Endothelial cell of umbilical vein (primary cell): Measurements from ENCODE around the gene FGF12.

Experiments
- CTCF ChIP-seq, 2 donors: IDR thresholded peaks; 1 replicate in 1 of 2; 2 replicates in 1 of 2; pipeline ENCODE4 v1.5.1; 2011; ENCODE audit warnings: low read length in 2 of 2, mild to moderate bottlenecking in 2 of 2, moderate library complexity in 2 of 2, control low read depth in 1 of 2, inconsistent platforms in 1 of 2, low read depth in 1 of 2; ENCODE audit not compliant: insufficient read depth in 1 of 2; ENCODE audit errors: extremely low read depth in 1 of 2
- EZH2 ChIP-seq: IDR thresholded peaks from 2 replicates; pipeline ENCODE4 v1.6.1; 2012; ENCODE audit warnings: borderline replicate concordance, low read depth, mild to moderate bottlenecking, moderate library complexity, low read length, inconsistent platforms; ENCODE audit not compliant: severe bottlenecking
- FOS ChIP-seq: IDR thresholded peaks from 2 replicates; pipeline ENCODE4 v1.6.1; 2011; ENCODE audit warnings: mild to moderate bottlenecking, low read length, moderate library complexity, borderline replicate concordance; ENCODE audit not compliant: insufficient read depth
- GATA2 ChIP-seq: IDR thresholded peaks from 2 replicates; pipeline ENCODE4 v1.7.0; 2011; ENCODE audit warnings: low read depth, mild to moderate bottlenecking, moderate library complexity, mixed read lengths, low read length; ENCODE audit not compliant: insufficient read length, insufficient read depth
- JUN ChIP-seq: IDR thresholded peaks from 2 replicates; pipeline ENCODE4 v1.6.1; 2011; ENCODE audit warnings: borderline replicate concordance, low read depth; ENCODE audit not compliant: insufficient read length, insufficient read depth
- MAX ChIP-seq: IDR thresholded peaks from 2 replicates; pipeline ENCODE4 v1.6.1; 2011; ENCODE audit not compliant: insufficient read depth, insufficient read length
- MYC ChIP-seq: IDR thresholded peaks from one replicate; pipeline ENCODE4 v1.6.1; 2011; ENCODE audit warnings: mild to moderate bottlenecking, low read depth, low read length
- POLR2A ChIP-seq: IDR thresholded peaks from 2 replicates; pipeline ENCODE4 v1.6.1; 2012; ENCODE audit warnings: low read depth, mild to moderate bottlenecking, control low read depth, low read length
- POLR2AphosphoS5 ChIP-seq: IDR thresholded peaks from 2 replicates; pipeline ENCODE4 v1.6.1; 2012; ENCODE audit warnings: low read depth, mild to moderate bottlenecking, control low read depth, low read length, moderate library complexity; ENCODE audit not compliant: insufficient read depth

GRCh38 chr3:192652727-192653126 lies 74.6 kb downstream of the FGF12 start:
- no peak for TF ChIP-seq CTCF (IDR thresholded peaks at IDR 0.05; ENCODE audit: extremely low read depth in 1 of 2, insufficient read depth in 1 of 2, low read depth in 1 of 2, low read length in 2 of 2)
- no peak for TF ChIP-seq EZH2
- TF ChIP-seq MAX, result no peak
- no peak for TF ChIP-seq POLR2A
- no peak for TF ChIP-seq GATA2
- TF ChIP-seq POLR2AphosphoS5, result no peak
- no peak for TF ChIP-seq JUN
- no peak for TF ChIP-seq MYC
- TF ChIP-seq FOS, result no peak
